ENCODE measurements around the gene UGT1A3. TPM values are rescaled to one million over a fixed set of nuclear protein-coding genes. Genes with fewer than 3 reads are reported as not detected.

Gene UGT1A3
- total RNA-seq, 1 experiment from 2014 or later: not detected

- intact Hi-C loops (cut with micrococcal nuclease; ENCODE audit: unreplicated experiment): no loop called here
- Histone ChIP-seq H3K27me3 (replicated peaks; ENCODE audit: insufficient read depth, low read depth, low read length, poor library complexity) (no peaks in the 10 kb centered on the region), H3K4me3 (ENCODE audit: low read depth, low read length, poor library complexity, severe bottlenecking) (no peak overlapping the region), H3K9me3 (ENCODE audit: low read depth, low read length, poor library complexity, severe bottlenecking) (no peaks in the 10 kb centered on the region), H3K4me1 (ENCODE audit: insufficient read depth, low read length, poor library complexity, severe bottlenecking) (no peaks in the 10 kb centered on the region), H3K36me3 (ENCODE audit: insufficient read depth, low read length, poor library complexity, severe bottlenecking) (no peaks in the 10 kb centered on the region), H3K27ac (ENCODE audit: low read depth, low read length, poor library complexity, severe bottlenecking) (no peak overlapping the region)
- TF ChIP-seq EZH2 (IDR thresholded peaks at IDR 0.05; ENCODE audit: borderline replicate concordance, low read depth, low read length, poor library complexity, severe bottlenecking) (no peak), CTCF (conservative IDR thresholded peaks at IDR 0.05; ENCODE audit: low read depth, low read length) (no peak)
- BruUV-seq (replicated peaks): no TSS peak
- no peak for DNase-seq (ENCODE audit: low spot score)
- POLR2A ChIA-PET (ENCODE audit: low non-redundant PET): no interaction called here
- CTCF ChIA-PET: no interaction called here
These were observed 67.4 kb downstream of the UGT1A3 start for GRCh38 chr2:233796254-233796653.

GRCh38 chr2:233798335-233799086, 69.7 kb downstream of the UGT1A3 start:
- Histone ChIP-seq H3K9me3 (ENCODE audit: low read depth, low read length, poor library complexity, severe bottlenecking) (no peaks in the 10 kb centered on the region), H3K4me3 (ENCODE audit: low read depth, low read length, poor library complexity, severe bottlenecking) (no peak overlapping the region), H3K36me3 (ENCODE audit: insufficient read depth, low read length, poor library complexity, severe bottlenecking) (no peaks in the 10 kb centered on the region), H3K27me3 (replicated peaks; ENCODE audit: insufficient read depth, low read depth, low read length, poor library complexity) (no peaks in the 10 kb centered on the region), H3K27ac (ENCODE audit: low read depth, low read length, poor library complexity, severe bottlenecking) (no peak overlapping the region), H3K4me1 (ENCODE audit: insufficient read depth, low read length, poor library complexity, severe bottlenecking) (no peaks in the 10 kb centered on the region)
- no peak for DNase-seq (ENCODE audit: low spot score)
- intact Hi-C loops (cut with micrococcal nuclease; ENCODE audit: unreplicated experiment): no loop called here
- POLR2A ChIA-PET (ENCODE audit: low non-redundant PET): no interaction called here
- BruUV-seq (replicated peaks): no TSS peak
- no peak for TF ChIP-seq CTCF (conservative IDR thresholded peaks at IDR 0.05; ENCODE audit: low read depth, low read length)
- TF ChIP-seq EZH2 (IDR thresholded peaks at IDR 0.05; ENCODE audit: borderline replicate concordance, low read depth, low read length, poor library complexity, severe bottlenecking): no peak
- CTCF ChIA-PET: no interaction called here

DNA sequence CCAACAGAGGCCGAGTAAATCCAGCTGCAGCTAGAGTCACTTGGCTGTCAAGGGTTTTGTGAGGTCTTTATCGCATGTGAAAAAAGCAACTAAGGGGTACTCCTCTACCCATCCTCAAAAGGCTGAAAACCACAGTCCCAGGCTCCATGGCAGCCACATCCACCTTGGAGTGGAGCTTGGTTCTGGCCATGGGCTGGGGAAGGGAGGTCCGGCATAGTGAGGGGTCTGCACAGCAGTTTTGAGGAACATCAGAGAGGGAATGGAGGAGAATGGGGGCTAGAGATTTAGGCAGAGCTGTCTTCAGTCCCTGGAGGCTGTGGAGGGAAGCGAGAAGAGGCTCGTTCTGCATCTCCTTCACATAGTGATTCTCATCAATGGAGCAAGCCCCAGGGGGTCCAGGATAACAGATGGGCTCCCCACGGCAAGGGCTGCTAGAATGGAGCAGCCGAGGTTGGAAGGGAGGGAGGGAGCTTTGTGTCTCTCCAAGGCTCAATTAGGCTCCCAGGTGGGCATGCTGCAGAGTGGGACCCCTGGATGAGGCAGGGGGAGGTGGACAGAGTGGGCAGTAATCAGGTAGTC, 70.3 kb downstream of the UGT1A3 start:
- Histone ChIP-seq H3K9me3 (ENCODE audit: low read depth, low read length, poor library complexity, severe bottlenecking) (no peaks in the 10 kb centered on the region), H3K4me3 (ENCODE audit: low read depth, low read length, poor library complexity, severe bottlenecking) (no peak overlapping the region), H3K36me3 (ENCODE audit: insufficient read depth, low read length, poor library complexity, severe bottlenecking) (no peaks in the 10 kb centered on the region), H3K27ac (ENCODE audit: low read depth, low read length, poor library complexity, severe bottlenecking) (no peak overlapping the region), H3K4me1 (ENCODE audit: insufficient read depth, low read length, poor library complexity, severe bottlenecking) (no peaks in the 10 kb centered on the region), H3K27me3 (replicated peaks; ENCODE audit: insufficient read depth, low read depth, low read length, poor library complexity) (no peaks in the 10 kb centered on the region)
- no peak for DNase-seq (ENCODE audit: low spot score)
- intact Hi-C loops (cut with micrococcal nuclease; ENCODE audit: unreplicated experiment): no loop called here
- TF ChIP-seq EZH2 (IDR thresholded peaks at IDR 0.05; ENCODE audit: borderline replicate concordance, low read depth, low read length, poor library complexity, severe bottlenecking) (no peak), CTCF (conservative IDR thresholded peaks at IDR 0.05; ENCODE audit: low read depth, low read length) (no peak)
- POLR2A ChIA-PET (ENCODE audit: low non-redundant PET): no interaction called here
- no TSS peak for BruUV-seq (replicated peaks)
- CTCF ChIA-PET: no interaction called here

Data from A673 (cell line).